VCaP (cell line): ENCODE measurements around the gene TBC1D8.

Source experiments
- H3K27ac ChIP-seq: fragments of 450-650 bp; 2 replicates; pipeline ENCODE4 v1.5.1; 2017
- TF ChIP-seq, protein P1 (sequence below): fragments of 450-650 bp; conservative IDR thresholded peaks from 2 replicates; pipeline ENCODE4 v1.5.1; 2017; ENCODE audit warnings: mild to moderate bottlenecking, moderate library complexity

The TBC1D8 gene

DNA sequence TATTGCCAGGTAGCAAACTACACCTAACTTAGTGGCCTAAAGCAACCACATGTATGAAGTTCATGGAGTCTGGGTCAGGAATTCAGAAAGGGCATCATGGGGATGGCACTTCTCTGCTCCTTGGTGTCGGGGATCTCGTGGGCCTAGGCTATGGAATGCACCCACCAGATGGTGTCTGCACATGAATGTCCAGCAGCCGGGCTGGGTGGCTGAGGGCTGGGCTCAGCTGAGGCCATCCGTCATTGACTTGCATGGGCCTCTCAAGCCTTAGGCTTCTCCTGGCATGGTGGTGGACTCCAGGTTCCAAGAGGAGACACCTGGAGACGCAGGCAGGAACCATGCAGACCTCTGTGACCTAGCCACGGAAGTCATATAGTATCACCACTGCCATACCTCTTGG lies 175.1 kb downstream of the TBC1D8 start:
- TF ChIP-seq, protein P1, sequence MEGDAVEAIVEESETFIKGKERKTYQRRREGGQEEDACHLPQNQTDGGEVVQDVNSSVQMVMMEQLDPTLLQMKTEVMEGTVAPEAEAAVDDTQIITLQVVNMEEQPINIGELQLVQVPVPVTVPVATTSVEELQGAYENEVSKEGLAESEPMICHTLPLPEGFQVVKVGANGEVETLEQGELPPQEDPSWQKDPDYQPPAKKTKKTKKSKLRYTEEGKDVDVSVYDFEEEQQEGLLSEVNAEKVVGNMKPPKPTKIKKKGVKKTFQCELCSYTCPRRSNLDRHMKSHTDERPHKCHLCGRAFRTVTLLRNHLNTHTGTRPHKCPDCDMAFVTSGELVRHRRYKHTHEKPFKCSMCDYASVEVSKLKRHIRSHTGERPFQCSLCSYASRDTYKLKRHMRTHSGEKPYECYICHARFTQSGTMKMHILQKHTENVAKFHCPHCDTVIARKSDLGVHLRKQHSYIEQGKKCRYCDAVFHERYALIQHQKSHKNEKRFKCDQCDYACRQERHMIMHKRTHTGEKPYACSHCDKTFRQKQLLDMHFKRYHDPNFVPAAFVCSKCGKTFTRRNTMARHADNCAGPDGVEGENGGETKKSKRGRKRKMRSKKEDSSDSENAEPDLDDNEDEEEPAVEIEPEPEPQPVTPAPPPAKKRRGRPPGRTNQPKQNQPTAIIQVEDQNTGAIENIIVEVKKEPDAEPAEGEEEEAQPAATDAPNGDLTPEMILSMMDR, result no peak
- H3K27ac ChIP-seq, result no peak overlapping the region

DNA sequence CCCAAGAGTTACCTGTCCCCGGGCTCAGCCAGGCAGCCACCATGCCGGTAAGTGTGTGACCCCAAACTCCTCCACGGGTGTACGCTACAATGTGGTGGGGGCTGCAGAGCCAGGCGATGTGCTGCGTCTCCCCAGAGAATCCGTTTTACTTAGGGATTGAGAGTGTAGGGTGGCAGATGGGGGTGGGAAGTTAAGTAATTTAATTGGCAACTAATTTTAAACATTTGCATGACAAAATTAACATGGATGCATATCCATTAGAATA lies 175.7 kb downstream of the TBC1D8 start:
- TF ChIP-seq, protein P1, result no peak
- no peak overlapping the region for H3K27ac ChIP-seq

DNA sequence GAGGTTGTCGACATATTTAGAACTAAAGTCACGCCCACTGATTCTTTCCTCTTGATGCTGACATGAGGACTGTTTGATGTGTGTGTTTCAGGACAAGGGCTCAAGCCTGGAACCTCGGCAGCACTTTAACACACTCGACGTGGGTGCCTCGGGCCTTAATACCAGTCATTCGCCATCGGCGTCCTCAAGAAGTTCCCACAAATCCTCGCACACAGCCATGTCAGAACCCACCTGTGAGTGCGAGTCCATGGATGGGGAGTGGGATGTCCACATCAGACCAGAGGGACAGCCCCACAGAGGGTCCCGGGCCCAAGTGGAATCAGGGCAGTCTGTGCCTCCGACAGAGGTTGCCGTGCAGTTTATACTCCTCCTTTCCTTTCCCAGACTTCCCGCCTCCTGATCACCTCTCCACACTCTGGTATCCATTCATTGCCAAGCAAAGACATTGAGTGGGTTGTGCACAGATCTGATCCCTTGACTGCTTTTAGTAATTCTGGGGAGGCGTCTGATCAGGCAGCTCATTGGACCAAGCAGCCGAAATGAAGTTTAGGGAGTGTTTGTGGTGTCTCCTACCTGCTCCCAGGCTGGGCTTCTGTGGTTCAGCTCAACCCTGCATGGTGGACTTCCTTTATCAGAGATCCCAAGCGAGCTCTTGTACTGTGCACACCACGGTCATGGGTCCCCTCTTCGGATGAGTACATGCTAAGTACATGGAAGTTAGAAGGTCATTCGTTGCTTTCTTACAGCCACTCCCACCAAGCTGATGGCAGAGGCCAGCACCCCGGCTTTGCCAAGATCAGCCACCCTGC lies 176.3 kb downstream of the TBC1D8 start:
- no peak overlapping the region for H3K27ac ChIP-seq
- TF ChIP-seq, protein P1, result no peak

DNA sequence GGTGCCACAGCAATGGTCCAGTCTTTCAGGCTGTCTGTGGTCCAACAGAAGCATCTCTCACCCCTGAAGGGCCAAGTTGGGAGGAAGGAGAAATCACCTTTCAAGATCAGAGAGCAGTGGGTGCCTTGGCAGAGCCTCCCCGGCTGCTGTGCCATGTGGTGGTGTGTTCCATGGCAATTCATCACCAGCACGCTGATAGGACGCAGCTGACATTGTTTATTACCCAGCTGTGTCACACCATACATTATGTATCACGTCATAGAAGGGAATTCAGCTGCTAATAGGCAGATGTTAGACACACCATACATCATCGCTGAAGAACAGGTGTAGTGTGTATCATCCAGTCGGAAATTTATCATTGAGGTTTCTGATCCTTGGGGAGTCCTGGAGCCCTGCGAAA lies 178.7 kb downstream of the TBC1D8 start:
- H3K27ac ChIP-seq, result no peak overlapping the region
- TF ChIP-seq, protein P1, result no peak

DNA sequence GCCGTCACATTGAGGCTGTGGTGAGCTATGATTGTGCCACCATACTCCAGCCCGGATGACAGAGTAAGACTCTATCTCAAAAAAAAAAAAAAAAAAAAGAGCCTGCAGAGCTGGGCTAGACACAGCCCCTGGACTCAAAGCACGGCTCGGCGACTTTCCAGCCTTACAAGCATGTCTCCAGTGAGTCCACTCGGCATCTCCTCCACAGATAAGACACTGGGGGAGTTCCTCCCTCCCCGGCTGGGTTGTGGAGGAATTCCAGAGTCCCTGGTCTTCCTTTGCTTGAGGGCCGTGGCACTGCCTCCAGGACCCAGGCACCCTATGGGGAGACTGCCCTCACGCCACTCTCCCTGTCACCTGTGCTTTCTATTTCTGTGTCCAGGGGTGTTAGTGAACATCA lies 180.0 kb downstream of the TBC1D8 start:
- H3K27ac ChIP-seq, result no peak overlapping the region
- TF ChIP-seq, protein P1, result no peak

DNA sequence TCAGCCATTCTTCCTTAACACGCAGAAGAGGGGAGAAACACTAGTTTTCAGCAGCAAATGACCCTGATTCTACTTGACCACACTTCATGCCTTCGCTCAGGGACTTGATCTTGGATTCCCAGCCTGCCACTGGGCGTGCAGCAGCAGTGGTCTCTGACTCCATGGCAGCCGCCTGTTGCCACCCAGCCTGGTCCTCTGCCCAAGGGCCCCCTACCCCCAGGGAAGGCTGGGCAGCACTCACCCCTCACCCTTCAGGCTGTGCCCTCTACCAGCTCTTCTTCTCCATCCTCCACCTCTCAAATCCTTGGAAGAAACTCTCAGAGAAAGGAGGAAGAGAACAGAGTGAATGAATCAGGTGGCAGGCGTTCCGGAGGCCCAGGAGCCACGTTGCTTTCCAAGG lies 181.2 kb downstream of the TBC1D8 start:
- H3K27ac ChIP-seq, result no peak overlapping the region
- TF ChIP-seq, protein P1, result no peak

DNA sequence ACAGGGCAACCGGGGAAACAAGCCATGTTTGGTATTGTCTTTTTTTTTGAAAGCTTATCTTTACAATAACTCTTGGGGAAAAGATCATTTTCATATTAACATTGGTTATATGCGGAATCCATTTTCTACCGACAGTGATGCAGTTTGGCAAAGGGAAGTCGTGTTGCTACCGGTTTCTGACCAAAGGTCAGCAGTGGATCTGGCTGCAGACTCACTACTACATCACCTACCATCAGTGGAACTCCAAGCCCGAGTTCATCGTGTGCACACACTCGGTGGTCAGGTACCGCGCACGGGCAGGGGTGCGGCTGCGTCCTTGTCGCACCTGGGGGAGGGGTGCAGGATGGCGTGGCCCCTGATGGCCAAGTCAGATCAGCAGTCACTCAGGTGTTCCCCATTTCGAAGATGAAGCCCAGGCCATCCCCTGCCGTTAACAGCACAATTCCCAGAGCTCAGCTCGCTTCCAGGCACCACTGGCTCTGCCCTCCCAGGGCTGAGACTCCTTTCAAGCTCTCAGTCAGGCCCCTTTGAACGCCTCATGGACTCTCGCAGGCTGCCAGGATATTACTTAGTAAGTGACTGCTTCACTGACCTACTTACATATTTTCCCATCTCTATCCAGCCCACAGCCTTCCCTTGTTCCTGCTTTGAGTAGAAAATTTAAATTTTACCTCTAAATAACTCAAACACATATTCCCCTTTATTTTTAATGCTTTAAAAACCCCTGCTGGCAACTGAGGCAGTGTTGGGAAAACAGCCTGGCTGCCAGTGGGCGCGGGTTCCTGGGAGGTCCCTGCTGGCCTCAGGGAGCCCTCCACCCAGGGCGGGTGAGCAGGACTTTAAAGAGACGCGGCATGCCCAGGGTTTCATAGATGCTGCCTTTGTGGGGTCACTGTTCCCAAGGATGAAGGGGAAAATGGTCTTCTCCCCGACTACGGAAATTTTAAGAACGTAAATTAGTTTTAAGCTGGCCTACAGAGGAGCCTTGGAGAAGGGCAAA lies 182.7 kb downstream of the TBC1D8 start:
- no peak overlapping the region for H3K27ac ChIP-seq
- TF ChIP-seq, protein P1, result no peak
